SK-N-MC (cell line): ENCODE data around the gene HINT1.
A peak's percentile ranks its signal among the peaks of the same experiment; 100 is the strongest.

Source experiments
- EZH2 ChIP-seq: fragments of 200-600 bp; sonication (generic); IDR thresholded peaks from one replicate; pipeline ENCODE4 v1.6.1; 2017; ENCODE audit warnings: antibody characterized with exemption
- POLR2AphosphoS5 ChIP-seq: IDR thresholded peaks from 2 replicates; pipeline ENCODE4 v1.6.1; 2012; ENCODE audit warnings: mild to moderate bottlenecking, low read depth, low read length, borderline replicate concordance

DNA sequence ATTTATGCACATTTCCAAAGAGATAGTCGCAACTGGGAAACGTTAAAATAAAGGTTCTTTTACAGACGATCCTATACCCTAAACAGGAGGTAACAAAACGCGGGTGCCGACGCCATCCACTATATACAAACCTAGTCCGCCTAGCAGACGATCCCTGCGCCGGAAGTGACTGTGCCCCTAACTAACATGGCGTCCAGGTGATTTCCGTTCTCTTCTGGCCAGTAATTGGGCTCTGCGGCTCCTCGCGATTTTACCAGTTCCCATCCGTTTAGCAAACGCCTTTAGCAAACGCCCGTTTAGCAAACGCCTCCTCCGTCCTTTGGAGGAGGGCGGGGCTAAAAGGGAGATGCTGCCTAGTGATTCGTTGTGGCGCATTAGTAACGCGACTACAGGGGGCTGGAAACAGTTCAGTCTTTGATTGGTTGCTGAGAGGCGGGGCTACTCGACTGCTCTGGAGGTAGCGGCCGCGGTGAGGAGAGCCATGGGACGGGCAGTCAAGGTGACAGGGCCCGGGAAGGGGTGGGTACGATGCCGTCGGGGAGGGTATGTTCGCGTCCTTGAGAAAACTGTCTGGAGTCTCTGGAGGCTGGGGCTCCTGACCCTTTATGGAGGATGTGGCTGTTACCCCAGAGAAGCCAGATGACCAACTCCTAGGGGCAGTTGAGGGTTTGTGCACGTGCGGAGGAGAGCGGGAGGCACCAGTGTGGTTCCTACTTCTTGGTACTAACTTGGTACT lies 5.7 kb upstream of the HINT1 start, which contains the start of gene LYRM7:
- TF ChIP-seq EZH2 (no peak), POLR2AphosphoS5 (peak; percentile 81)
